ENCODE data around the gene CAPRIN1.

The CAPRIN1 gene

DNA sequence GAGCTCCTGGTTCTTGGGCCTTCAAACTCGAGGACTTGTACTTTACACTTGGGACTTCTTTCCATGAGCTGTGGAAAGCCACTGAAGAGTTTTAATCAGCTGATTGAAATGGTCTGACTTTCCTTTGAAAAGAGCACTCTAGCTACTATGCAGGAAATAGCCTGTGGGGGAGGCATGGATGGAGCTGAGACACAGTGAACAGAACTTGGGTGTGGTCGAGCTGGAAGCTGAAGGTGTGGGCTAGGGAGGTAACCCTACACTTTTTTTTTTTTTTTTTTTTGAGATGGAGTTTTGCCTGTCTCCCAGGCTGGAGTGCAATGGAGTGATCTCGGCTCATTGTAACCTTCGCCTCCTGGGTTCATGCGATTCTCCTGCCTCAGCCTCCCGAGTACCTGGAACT is 17.5 kb upstream of the CAPRIN1 start:
- DNase-seq (ENCODE audit: low spot score), result no peak
- TF ChIP-seq, protein P1, sequence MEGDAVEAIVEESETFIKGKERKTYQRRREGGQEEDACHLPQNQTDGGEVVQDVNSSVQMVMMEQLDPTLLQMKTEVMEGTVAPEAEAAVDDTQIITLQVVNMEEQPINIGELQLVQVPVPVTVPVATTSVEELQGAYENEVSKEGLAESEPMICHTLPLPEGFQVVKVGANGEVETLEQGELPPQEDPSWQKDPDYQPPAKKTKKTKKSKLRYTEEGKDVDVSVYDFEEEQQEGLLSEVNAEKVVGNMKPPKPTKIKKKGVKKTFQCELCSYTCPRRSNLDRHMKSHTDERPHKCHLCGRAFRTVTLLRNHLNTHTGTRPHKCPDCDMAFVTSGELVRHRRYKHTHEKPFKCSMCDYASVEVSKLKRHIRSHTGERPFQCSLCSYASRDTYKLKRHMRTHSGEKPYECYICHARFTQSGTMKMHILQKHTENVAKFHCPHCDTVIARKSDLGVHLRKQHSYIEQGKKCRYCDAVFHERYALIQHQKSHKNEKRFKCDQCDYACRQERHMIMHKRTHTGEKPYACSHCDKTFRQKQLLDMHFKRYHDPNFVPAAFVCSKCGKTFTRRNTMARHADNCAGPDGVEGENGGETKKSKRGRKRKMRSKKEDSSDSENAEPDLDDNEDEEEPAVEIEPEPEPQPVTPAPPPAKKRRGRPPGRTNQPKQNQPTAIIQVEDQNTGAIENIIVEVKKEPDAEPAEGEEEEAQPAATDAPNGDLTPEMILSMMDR (IDR thresholded peaks at IDR 0.05; ENCODE audit: extremely low read depth, missing control alignments), result no peak

DNA sequence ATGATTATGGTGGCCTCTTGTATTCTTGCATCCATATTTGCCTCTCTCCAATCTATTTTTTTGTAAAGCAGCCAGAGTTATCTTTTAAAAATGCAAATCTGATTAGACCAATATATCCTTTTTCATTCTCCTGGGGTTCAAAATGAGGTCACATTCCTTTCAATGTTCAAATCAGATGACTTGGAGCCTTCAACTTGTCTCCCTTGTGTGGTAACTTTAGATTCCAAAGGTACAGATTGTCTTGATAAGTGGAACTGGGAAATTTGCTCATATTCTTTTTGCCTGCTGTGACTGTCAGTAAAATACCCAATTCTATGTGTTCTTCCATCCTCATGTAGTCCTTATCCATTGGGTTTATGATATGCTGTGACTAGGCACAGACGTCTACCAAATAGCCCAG is 15.1 kb upstream of the CAPRIN1 start:
- TF ChIP-seq, protein P1 (IDR thresholded peaks at IDR 0.05; ENCODE audit: extremely low read depth, missing control alignments), result no peak
- DNase-seq (ENCODE audit: low spot score), result no peak

DNA sequence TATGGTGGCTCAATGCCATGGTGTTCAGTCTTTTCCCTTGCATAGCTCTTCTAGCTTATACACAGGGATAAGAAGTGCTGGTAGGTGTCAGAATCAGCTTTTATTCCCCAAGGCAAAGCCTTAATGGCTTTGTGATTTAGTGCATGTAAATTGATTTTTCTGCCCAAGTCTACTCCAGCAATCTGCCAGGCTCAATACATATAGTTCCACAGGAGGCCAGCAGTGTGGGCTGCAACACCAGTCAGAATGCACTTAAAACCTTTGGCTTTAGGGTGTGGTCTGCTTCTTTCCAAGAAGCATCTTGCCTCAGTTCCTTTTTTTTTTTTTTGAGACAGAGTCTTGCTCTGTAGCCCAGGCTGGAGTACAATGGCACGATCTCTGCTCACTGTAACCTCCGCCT is 14.5 kb upstream of the CAPRIN1 start:
- no peak for DNase-seq (ENCODE audit: low spot score)
- TF ChIP-seq, protein P1 (IDR thresholded peaks at IDR 0.05; ENCODE audit: extremely low read depth, missing control alignments), result no peak

DNA sequence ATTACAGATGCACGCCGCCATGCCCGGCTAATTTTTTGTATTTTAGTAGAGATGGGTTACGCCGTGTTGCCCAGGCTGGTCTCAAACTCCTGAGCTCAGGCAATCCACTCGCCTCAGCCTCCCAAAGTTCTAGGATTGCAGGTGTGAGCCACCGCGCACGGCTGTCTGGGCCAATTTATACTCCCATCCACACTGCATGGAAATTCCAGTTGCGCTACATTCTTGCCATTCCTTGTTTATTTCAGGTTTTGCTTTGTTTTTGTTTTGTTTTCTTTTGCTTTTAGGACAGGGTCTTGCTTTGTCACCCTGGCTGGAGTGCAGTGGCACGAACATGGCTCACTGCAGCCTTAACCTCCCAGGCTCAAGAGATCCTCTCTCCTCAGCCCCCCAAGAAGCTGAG is 11.0 kb upstream of the CAPRIN1 start:
- TF ChIP-seq, protein P1 (IDR thresholded peaks at IDR 0.05; ENCODE audit: extremely low read depth, missing control alignments), result no peak
- DNase-seq (ENCODE audit: low spot score), result no peak

DNA sequence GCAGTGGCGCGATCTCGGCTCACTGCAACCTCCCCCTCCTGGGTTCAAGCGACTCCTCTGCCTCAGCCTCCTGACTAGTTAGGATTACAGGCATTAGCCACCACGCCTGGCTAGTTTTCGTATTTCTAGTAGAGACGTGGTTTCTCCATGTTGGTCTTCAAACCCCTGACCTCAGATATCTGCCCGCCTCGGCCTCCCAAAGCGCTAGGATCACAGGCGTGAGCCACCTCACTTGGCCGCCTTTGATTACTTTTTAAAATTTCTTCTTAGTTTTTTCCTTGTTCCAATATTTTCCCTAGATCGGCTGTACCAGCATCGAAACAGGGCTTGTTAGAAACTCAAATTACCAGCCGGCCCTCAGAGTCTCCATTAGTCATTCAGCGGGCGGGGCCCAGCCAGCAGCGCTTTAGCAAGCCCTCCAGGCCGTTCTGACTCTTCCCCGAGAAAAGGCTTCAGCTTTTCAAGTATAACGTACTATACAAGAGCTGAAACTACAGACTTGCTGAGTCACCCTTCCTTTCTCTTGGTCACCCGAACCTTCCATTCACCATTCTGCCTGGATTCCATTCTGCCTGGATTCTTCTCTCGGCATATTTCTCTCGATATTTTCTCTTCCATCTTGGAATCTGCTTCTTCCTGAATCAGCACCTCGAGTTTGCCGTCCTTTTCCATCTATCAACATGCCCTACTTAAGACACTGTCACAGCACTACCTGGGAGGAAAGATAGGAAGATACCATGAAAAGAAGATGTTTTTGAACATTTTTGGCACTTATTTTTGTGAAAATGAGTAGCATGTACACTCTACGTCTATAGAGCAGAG is 6.7 kb upstream of the CAPRIN1 start:
- TF ChIP-seq, protein P1 (IDR thresholded peaks at IDR 0.05; ENCODE audit: extremely low read depth, missing control alignments), result no peak
- no peak for DNase-seq (ENCODE audit: low spot score)

DNA sequence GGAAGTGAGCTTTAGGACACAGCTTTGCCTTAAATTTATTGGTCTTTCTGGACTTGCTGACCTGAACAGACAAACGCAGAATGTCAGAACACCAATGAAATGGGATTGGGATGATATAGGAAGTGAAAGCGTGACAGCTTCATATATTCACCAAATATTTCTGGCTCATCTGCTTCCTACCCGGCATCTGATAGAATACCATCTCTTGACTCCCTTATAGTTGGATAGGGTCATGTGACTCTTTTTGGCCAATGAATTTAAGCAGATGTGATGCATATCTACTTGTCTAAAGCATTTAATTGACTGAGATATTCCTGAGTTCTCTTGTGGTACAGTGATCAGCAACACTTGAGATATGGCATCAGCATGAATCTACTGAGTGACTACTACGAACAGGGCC is 2.5 kb upstream of the CAPRIN1 start:
- TF ChIP-seq, protein P1 (IDR thresholded peaks at IDR 0.05; ENCODE audit: extremely low read depth, missing control alignments), result no peak
- DNase-seq (ENCODE audit: low spot score), result no peak

DNA sequence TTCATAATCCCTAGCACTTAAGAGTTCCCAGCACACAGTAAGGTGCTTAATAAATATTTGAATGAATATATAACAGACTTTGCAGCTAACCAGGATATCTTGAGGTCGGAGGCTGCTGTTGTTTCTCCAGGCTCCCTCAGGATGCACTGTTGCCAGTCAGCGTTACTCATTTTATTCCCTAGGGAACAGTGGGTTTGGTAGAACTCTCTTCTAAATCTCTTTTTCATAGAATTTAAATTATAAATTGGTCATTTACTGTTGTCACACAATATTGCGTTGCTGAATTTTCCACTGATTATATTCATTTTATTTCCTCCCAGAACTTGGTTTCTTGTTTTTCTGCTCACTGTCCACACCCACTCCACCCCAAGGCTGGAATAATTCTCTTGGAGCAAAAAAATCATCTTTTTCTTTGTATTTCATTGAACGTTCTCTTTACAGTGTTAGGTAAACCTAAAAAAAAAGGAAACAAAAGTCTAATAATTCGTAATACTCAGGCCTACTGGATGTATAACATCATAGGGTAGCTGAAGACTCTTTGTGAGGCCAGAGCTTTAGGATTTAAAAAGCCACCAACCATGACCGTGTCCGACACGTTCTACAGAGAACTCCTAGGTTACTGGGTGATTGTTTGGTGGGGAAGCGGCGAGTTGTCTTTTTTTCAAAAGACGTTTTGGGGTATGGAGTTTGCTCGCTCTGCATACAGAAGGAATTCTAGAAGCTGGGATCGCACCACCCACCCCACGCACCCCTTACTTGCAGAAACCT is 766 bp upstream of the CAPRIN1 start:
- no peak for DNase-seq (ENCODE audit: low spot score)
- TF ChIP-seq, protein P1 (IDR thresholded peaks at IDR 0.05; ENCODE audit: extremely low read depth, missing control alignments), result no peak
